Liver (tissue), 9 donors: ENCODE measurements around the gene ELF2. TPM values are rescaled to one million over a fixed set of nuclear protein-coding genes. Genes with fewer than 3 reads are reported as not detected.

Experiments used
- DNase-seq: peaks from one replicate; pipeline ENCODE4 v3.0.0-alpha.2; 2017; ENCODE audit warnings: low spot score
- H3K27ac ChIP-seq, 2 donors: one replicate each; pipeline ENCODE4 v1.7.0; 2013; ENCODE audit warnings: inconsistent platforms in 2 of 2, low read length in 2 of 2, control low read depth in 1 of 2, low read depth in 1 of 2, mild to moderate bottlenecking in 1 of 2
- H3K27me3 ChIP-seq, 4 donors: one replicate each; pipeline versions ENCODE4 v1.6.1 to v1.7.0; 2013; ENCODE audit warnings: low read length in 3 of 4, inconsistent platforms in 1 of 4, mild to moderate bottlenecking in 1 of 4, moderate library complexity in 1 of 4; ENCODE audit not compliant: control insufficient read depth in 4 of 4, insufficient read depth in 4 of 4
- H3K36me3 ChIP-seq, 4 donors: one replicate each; pipeline versions ENCODE4 v1.6.1 to v1.7.0; 2013; ENCODE audit warnings: low read length in 3 of 4, mild to moderate bottlenecking in 3 of 4, low read depth in 1 of 4, moderate library complexity in 1 of 4; ENCODE audit not compliant: control insufficient read depth in 4 of 4, insufficient read depth in 3 of 4
- H3K4me1 ChIP-seq, 4 donors: one replicate each; pipeline versions ENCODE4 v1.6.1 to v1.7.0; 2013; ENCODE audit warnings: low read length in 3 of 4, mild to moderate bottlenecking in 3 of 4, moderate library complexity in 1 of 4; ENCODE audit not compliant: control insufficient read depth in 4 of 4, insufficient read depth in 4 of 4
- H3K4me3 ChIP-seq, 3 donors: one replicate each; pipeline versions ENCODE4 v1.6.1 to v1.7.0; 2013; ENCODE audit warnings: low read length in 3 of 3, control low read depth in 1 of 3, low read depth in 1 of 3, mild to moderate bottlenecking in 1 of 3
- H3K9ac ChIP-seq, 2 donors: one replicate each; pipeline ENCODE4 v1.7.0; 2013; ENCODE audit warnings: low read length in 2 of 2, mild to moderate bottlenecking in 2 of 2, moderate library complexity in 2 of 2, control low read depth in 1 of 2, low read depth in 1 of 2
- H3K9me3 ChIP-seq, 4 donors: one replicate each; pipeline versions ENCODE4 v1.6.1 to v1.7.0; 2013; ENCODE audit warnings: low read length in 3 of 4; ENCODE audit not compliant: control insufficient read depth in 4 of 4
- EGR1 ChIP-seq, 2 donors: IDR thresholded peaks; 2 replicates each; pipeline ENCODE4 v1.6.1; 2016 to 2018; ENCODE audit warnings: antibody characterized with exemption in 2 of 2, low read depth in 2 of 2
- FOXA1 ChIP-seq: IDR thresholded peaks from 2 replicates; pipeline ENCODE4 v1.6.1; 2016; ENCODE audit warnings: antibody characterized with exemption
- FOXA2 ChIP-seq: IDR thresholded peaks from 2 replicates; pipeline ENCODE4 v1.6.1; 2016; ENCODE audit warnings: antibody characterized with exemption
- GABPA ChIP-seq, 2 donors: IDR thresholded peaks in 1 of 2; conservative IDR thresholded peaks in 1 of 2; 2 replicates each; pipeline ENCODE4 v1.6.1; 2016; ENCODE audit warnings: antibody characterized with exemption in 2 of 2, mild to moderate bottlenecking in 1 of 2, moderate library complexity in 1 of 2
- HNF4A ChIP-seq, 2 donors: conservative IDR thresholded peaks; 2 replicates each; pipeline ENCODE4 v1.6.1; 2016; ENCODE audit warnings: antibody characterized with exemption in 2 of 2, mild to moderate bottlenecking in 2 of 2
- HNF4G ChIP-seq: IDR thresholded peaks from 2 replicates; pipeline ENCODE4 v1.6.1; 2016; ENCODE audit warnings: antibody characterized with exemption
- JUND ChIP-seq, 2 donors: IDR thresholded peaks; 2 replicates each; pipeline ENCODE4 v1.6.1; 2016; ENCODE audit warnings: antibody characterized with exemption in 2 of 2
- NR2F2 ChIP-seq: IDR thresholded peaks from 2 replicates; pipeline ENCODE4 v1.6.1; 2016; ENCODE audit warnings: antibody characterized with exemption
- RAD21 ChIP-seq, 2 donors: IDR thresholded peaks; 2 replicates each; pipeline ENCODE4 v1.6.1; 2016; ENCODE audit warnings: antibody characterized with exemption in 2 of 2, mild to moderate bottlenecking in 2 of 2
- REST ChIP-seq: IDR thresholded peaks from 2 replicates; pipeline ENCODE4 v1.6.1; 2016; ENCODE audit warnings: antibody characterized with exemption, mild to moderate bottlenecking
- SP1 ChIP-seq: IDR thresholded peaks from 2 replicates; pipeline ENCODE4 v1.6.1; 2018; ENCODE audit warnings: antibody characterized with exemption, mild to moderate bottlenecking
- TAF1 ChIP-seq: conservative IDR thresholded peaks from 2 replicates; pipeline ENCODE4 v1.6.1; 2016; ENCODE audit warnings: antibody characterized with exemption, mild to moderate bottlenecking
- YY1 ChIP-seq: IDR thresholded peaks from 2 replicates; pipeline ENCODE4 v1.6.1; 2016; ENCODE audit warnings: antibody characterized with exemption, mild to moderate bottlenecking
- ZBTB33 ChIP-seq: IDR thresholded peaks from 2 replicates; pipeline ENCODE4 v1.6.1; 2016; ENCODE audit warnings: antibody characterized with exemption
- WGBS: extraction: QIAGEN DNeasy Blood & Tissue Kit; methylation state at CpG from one replicate; pipeline ENCODE4 v1.1.7; 2013; 5-methylcytosine and 5-hydroxymethylcytosine counted together
- polyA plus RNA-seq, 2 donors: library from polyadenylated mRNA; stranded (reverse) in 1 of 2; unstranded in 1 of 2; fragments of 200-250 nt in 1 of 2; fragments of >200 nt in 1 of 2; fragmentation: Nextera tagmentation in 1 of 2; extraction: Ambion mirVana in 1 of 2; gene quantifications; one replicate each; pipeline versions ENCODE4 v1.2.1 to v1.2.3, GENCODE V29; 2013 to 2015
- total RNA-seq, 2 donors: library from RNA; depleted of rRNA; stranded (reverse); fragments of >200 nt; gene quantifications; one replicate each; pipeline ENCODE4 v1.2.3, GENCODE V29; 2014
- TF ChIP-seq, protein P1 (sequence below): IDR thresholded peaks from 2 replicates; pipeline ENCODE4 v1.6.1; 2016; ENCODE audit warnings: antibody characterized with exemption
- TF ChIP-seq, protein P2 (sequence below): fragments of 150-350 bp; IDR thresholded peaks from 2 replicates; pipeline ENCODE4 v1.5.1; 2017; ENCODE audit warnings: improper control_type of control experiment, low read depth, low read length; ENCODE audit not compliant: missing input control
- donor health status: healthy.
- donor health status: healthy.
- donor health status: healthy.
- donor health status: healthy.
- donor health status: healthy.

The ELF2 gene
- total and polyA plus RNA-seq, 4 donors: 8.1 to 35.3 (median 24.1) TPM

- no peak for DNase-seq
- no peaks in the 10 kb centered on the region for H3K27me3 ChIP-seq
- WGBS: 94% methylated on average over 5 of the region's 5 CpGs
- TF ChIP-seq FOXA2 (no peak), JUND (IDR thresholded peaks at IDR 0.05) (no peak), GABPA (IDR thresholded peaks at IDR 0.05 in 1 of 2, conservative IDR thresholded peaks at IDR 0.05 in 1 of 2) (no peak), FOXA1 (no peak), REST (no peak), RAD21 (IDR thresholded peaks at IDR 0.05) (no peak), YY1 (no peak), ZBTB33 (no peak), HNF4G (no peak), SP1 (no peak)
- TF ChIP-seq, protein P1, sequence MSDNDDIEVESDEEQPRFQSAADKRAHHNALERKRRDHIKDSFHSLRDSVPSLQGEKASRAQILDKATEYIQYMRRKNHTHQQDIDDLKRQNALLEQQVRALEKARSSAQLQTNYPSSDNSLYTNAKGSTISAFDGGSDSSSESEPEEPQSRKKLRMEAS: no peak
- TF ChIP-seq, protein P2, sequence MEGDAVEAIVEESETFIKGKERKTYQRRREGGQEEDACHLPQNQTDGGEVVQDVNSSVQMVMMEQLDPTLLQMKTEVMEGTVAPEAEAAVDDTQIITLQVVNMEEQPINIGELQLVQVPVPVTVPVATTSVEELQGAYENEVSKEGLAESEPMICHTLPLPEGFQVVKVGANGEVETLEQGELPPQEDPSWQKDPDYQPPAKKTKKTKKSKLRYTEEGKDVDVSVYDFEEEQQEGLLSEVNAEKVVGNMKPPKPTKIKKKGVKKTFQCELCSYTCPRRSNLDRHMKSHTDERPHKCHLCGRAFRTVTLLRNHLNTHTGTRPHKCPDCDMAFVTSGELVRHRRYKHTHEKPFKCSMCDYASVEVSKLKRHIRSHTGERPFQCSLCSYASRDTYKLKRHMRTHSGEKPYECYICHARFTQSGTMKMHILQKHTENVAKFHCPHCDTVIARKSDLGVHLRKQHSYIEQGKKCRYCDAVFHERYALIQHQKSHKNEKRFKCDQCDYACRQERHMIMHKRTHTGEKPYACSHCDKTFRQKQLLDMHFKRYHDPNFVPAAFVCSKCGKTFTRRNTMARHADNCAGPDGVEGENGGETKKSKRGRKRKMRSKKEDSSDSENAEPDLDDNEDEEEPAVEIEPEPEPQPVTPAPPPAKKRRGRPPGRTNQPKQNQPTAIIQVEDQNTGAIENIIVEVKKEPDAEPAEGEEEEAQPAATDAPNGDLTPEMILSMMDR: no peak
- H3K4me1 ChIP-seq: peaks cover 0 to 1% (median 0%) of the 10 kb centered on the region in 4 donors
- no peak overlapping the region for H3K27ac ChIP-seq
- no peaks in the 10 kb centered on the region for H3K9me3 ChIP-seq
- H3K9ac ChIP-seq: no peak overlapping the region
- no peak overlapping the region for H3K4me3 ChIP-seq
- H3K36me3 ChIP-seq: no peaks in the 10 kb centered on the region
Measured at GRCh38 chr4:139154952-139155557, 22.0 kb downstream of the ELF2 start.

DNA sequence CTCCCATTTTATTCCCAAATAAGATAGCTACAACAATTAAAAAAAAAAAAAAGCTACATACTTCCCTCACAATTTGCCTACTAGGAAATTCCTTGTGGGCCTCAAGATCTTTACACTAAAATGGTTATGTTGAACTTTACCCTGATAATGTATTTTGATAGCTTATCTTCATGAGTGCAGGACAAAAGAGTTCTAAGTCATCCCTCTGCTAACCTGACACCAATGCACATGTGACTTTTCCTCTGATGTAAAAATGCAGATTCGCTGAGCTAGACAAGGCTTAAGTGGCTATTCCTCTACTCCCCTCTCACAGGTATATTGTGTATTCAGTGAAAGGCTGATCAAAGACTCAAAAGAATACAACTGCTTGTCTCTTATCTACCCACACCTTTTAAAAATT, 22.5 kb downstream of the ELF2 start:
- TF ChIP-seq HNF4A (conservative IDR thresholded peaks at IDR 0.05) (no peak), REST (no peak), EGR1 (IDR thresholded peaks at IDR 0.05; ENCODE audit: low read depth in 2 of 2) (no peak), RAD21 (IDR thresholded peaks at IDR 0.05) (no peak), JUND (IDR thresholded peaks at IDR 0.05) (no peak), HNF4G (no peak), NR2F2 (no peak), SP1 (no peak), TAF1 (no peak), FOXA1 (no peak)
- TF ChIP-seq, protein P1: no peak
- TF ChIP-seq, protein P2: no peak
- DNase-seq: no peak
- H3K9ac ChIP-seq: no peak overlapping the region
- H3K4me1 ChIP-seq: peaks cover 0 to 1% (median 0%) of the 10 kb centered on the region in 4 donors
- no peaks in the 10 kb centered on the region for H3K9me3 ChIP-seq
- H3K27me3 ChIP-seq: no peaks in the 10 kb centered on the region
- H3K4me3 ChIP-seq: no peak overlapping the region
- WGBS: 69% methylated on average over 1 of the region's 1 CpG
- H3K27ac ChIP-seq: no peak overlapping the region
- no peaks in the 10 kb centered on the region for H3K36me3 ChIP-seq
